Endothelial cell of umbilical vein (primary cell): ENCODE results near the gene KCNJ3. TPM values are rescaled to one million over a fixed set of nuclear protein-coding genes. Genes with fewer than 3 reads are reported as not detected.

ENCODE experiments used
- BruUV-seq: library from RNA; stranded (reverse); fragments of 400-500 nt; replicated peaks from 2 replicates; lab custom pipeline; 2021; lab: Mats Ljungman, UMichigan
- CTCF ChIA-PET: fragments of 300-600, 350-600 bp; sonication (Branson Sonifier 250); formaldehyde crosslinking; loops from one replicate; lab custom pipeline; 2021; ENCODE audit warnings: antibody characterized with exemption, inconsistent platforms; lab: Charles Lee
- POLR2A ChIA-PET: fragments of 300-600, 350-600 bp; sonication (Branson Sonifier 250); formaldehyde crosslinking; loops from one replicate; lab custom pipeline; 2021; ENCODE audit warnings: antibody characterized with exemption, inconsistent platforms; lab: Charles Lee
- DNase-seq: peaks from one replicate; pipeline ENCODE4 v3.0.0-alpha.2; 2011; ENCODE audit warnings: low read depth, low spot score
- FAIRE-seq: peaks from 2 replicates; lab custom pipeline; 2011; peaks lifted over from hg19 to GRCh38; lab: Jason Lieb, UNC
- H2AFZ ChIP-seq: 2 replicates; pipeline ENCODE4 v1.6.0; 2012; ENCODE audit warnings: low read depth, low read length, control low read depth, inconsistent platforms
- H3K27ac ChIP-seq: 2 replicates; pipeline ENCODE4 v1.5.1; 2011; ENCODE audit warnings: low read depth, mild to moderate bottlenecking, control low read depth, low read length, moderate library complexity; ENCODE audit not compliant: insufficient read depth
- H3K27me3 ChIP-seq, 2 experiments: 2 replicates each; pipeline versions ENCODE4 v1.6.0 to v1.6.1; 2011; ENCODE audit warnings: low read length in 2 of 2, mixed read lengths in 1 of 2; ENCODE audit not compliant: control insufficient read depth in 2 of 2, insufficient read depth in 2 of 2
- H3K36me3 ChIP-seq, 2 experiments: 2 replicates in 1 of 2; 3 replicates in 1 of 2; pipeline ENCODE4 v1.5.1; 2011; ENCODE audit warnings: low read length in 2 of 2, mild to moderate bottlenecking in 1 of 2, moderate library complexity in 1 of 2; ENCODE audit not compliant: control insufficient read depth in 2 of 2, insufficient read depth in 2 of 2; ENCODE audit errors: extremely low read depth in 1 of 2
- H3K4me1 ChIP-seq: 3 replicates; pipeline ENCODE4 v1.5.1; 2011; ENCODE audit warnings: mild to moderate bottlenecking, low read length; ENCODE audit not compliant: control insufficient read depth, insufficient read depth; ENCODE audit errors: extremely low read depth
- H3K4me2 ChIP-seq: 2 replicates; pipeline ENCODE4 v1.6.1; 2011; ENCODE audit warnings: low read length, control low read depth, mixed read lengths; ENCODE audit not compliant: insufficient read depth
- H3K4me3 ChIP-seq, 3 experiments: fragments of 200-600 bp in 1 of 3; sonication (generic), shearing (Covaris generic) in 1 of 3; replicated peaks in 1 of 3; 2 replicates each; pipeline ENCODE4 v1.5.1; 2011 to 2016; ENCODE audit warnings: control low read depth in 3 of 3, low read length in 3 of 3, mild to moderate bottlenecking in 2 of 3, inconsistent platforms in 1 of 3, low read depth in 1 of 3, moderate library complexity in 1 of 3; ENCODE audit not compliant: insufficient read depth in 1 of 3
- H3K79me2 ChIP-seq: 2 replicates; pipeline ENCODE4 v1.6.0; 2012; ENCODE audit warnings: low read length, inconsistent platforms; ENCODE audit not compliant: control insufficient read depth, insufficient read depth
- H3K9ac ChIP-seq: replicated peaks from 2 replicates; pipeline ENCODE3; 2011; ENCODE audit warnings: low read length, control low read depth; ENCODE audit not compliant: insufficient read depth; ENCODE audit errors: extremely low read depth
- H3K9me1 ChIP-seq: replicated peaks from 3 replicates; pipeline ENCODE4 v1.6.0; 2011; ENCODE audit warnings: mild to moderate bottlenecking, low read length; ENCODE audit not compliant: control insufficient read depth, insufficient read depth; ENCODE audit errors: extremely low read depth
- H3K9me3 ChIP-seq: replicated peaks from 2 replicates; pipeline ENCODE4 v1.5.1; 2012; ENCODE audit warnings: low read length, inconsistent platforms; ENCODE audit not compliant: control insufficient read depth, insufficient read depth
- H4K20me1 ChIP-seq: replicated peaks from 2 replicates; pipeline ENCODE3; 2011; ENCODE audit warnings: mild to moderate bottlenecking, low read length; ENCODE audit not compliant: control insufficient read depth, insufficient read depth; ENCODE audit errors: extremely low read depth
- CTCF ChIP-seq, 2 donors: IDR thresholded peaks; 1 replicate in 1 of 2; 2 replicates in 1 of 2; pipeline ENCODE4 v1.5.1; 2011; ENCODE audit warnings: low read length in 2 of 2, mild to moderate bottlenecking in 2 of 2, moderate library complexity in 2 of 2, control low read depth in 1 of 2, inconsistent platforms in 1 of 2, low read depth in 1 of 2; ENCODE audit not compliant: insufficient read depth in 1 of 2; ENCODE audit errors: extremely low read depth in 1 of 2
- EZH2 ChIP-seq: IDR thresholded peaks from 2 replicates; pipeline ENCODE4 v1.6.1; 2012; ENCODE audit warnings: borderline replicate concordance, low read depth, mild to moderate bottlenecking, moderate library complexity, low read length, inconsistent platforms; ENCODE audit not compliant: severe bottlenecking
- FOS ChIP-seq: IDR thresholded peaks from 2 replicates; pipeline ENCODE4 v1.6.1; 2011; ENCODE audit warnings: mild to moderate bottlenecking, low read length, moderate library complexity, borderline replicate concordance; ENCODE audit not compliant: insufficient read depth
- GATA2 ChIP-seq: IDR thresholded peaks from 2 replicates; pipeline ENCODE4 v1.7.0; 2011; ENCODE audit warnings: low read depth, mild to moderate bottlenecking, moderate library complexity, mixed read lengths, low read length; ENCODE audit not compliant: insufficient read length, insufficient read depth
- JUN ChIP-seq: IDR thresholded peaks from 2 replicates; pipeline ENCODE4 v1.6.1; 2011; ENCODE audit warnings: borderline replicate concordance, low read depth; ENCODE audit not compliant: insufficient read length, insufficient read depth
- MAX ChIP-seq: IDR thresholded peaks from 2 replicates; pipeline ENCODE4 v1.6.1; 2011; ENCODE audit not compliant: insufficient read depth, insufficient read length
- MYC ChIP-seq: IDR thresholded peaks from one replicate; pipeline ENCODE4 v1.6.1; 2011; ENCODE audit warnings: mild to moderate bottlenecking, low read depth, low read length
- POLR2A ChIP-seq: IDR thresholded peaks from 2 replicates; pipeline ENCODE4 v1.6.1; 2012; ENCODE audit warnings: low read depth, mild to moderate bottlenecking, control low read depth, low read length
- POLR2AphosphoS5 ChIP-seq: IDR thresholded peaks from 2 replicates; pipeline ENCODE4 v1.6.1; 2012; ENCODE audit warnings: low read depth, mild to moderate bottlenecking, control low read depth, low read length, moderate library complexity; ENCODE audit not compliant: insufficient read depth
- dilution Hi-C: fragments of 300-500 bp; cut with MboI; formaldehyde crosslinking; loops from one replicate; pipeline ENCODE4 v1.15.0; 2019; ENCODE audit warnings: low sequenced_read_pairs; ENCODE audit not compliant: extremely low pct_ligation_motif_present
- intact Hi-C: fragments of 100-400 bp; cut with micrococcal nuclease; formaldehyde crosslinking; loops from one replicate; pipeline ENCODE4 v1.10.0; 2022
- polyA plus RNA-seq, 4 experiments: library from polyadenylated mRNA; depleted of rRNA in 3 of 4; stranded (reverse) in 3 of 4; unstranded in 1 of 4; fragments of >200 nt; gene quantifications; 2 replicates each; pipeline versions ENCODE4 v1.2.1 to v1.2.3, GENCODE V29; 2011 to 2012; ENCODE audit warnings: missing spikeins in 1 of 4
- total RNA-seq: library from RNA; stranded (reverse); gene quantifications from 2 replicates; pipeline ENCODE4 v1.2.3, GENCODE V29; 2021

Gene KCNJ3
- total and polyA plus RNA-seq, 2 donors (not counting 3 experiments of a cell fraction or from before 2014, with no cell fraction given): not detected

GRCh38 chr2:154694881-154695280 lies 3.6 kb upstream of the KCNJ3 start:
- no peak for DNase-seq
- Histone ChIP-seq H4K20me1 (no peaks in the 10 kb centered on the region), H3K4me1 (no peaks in the 10 kb centered on the region), H3K36me3 (no peaks in the 10 kb centered on the region), H3K9ac (no peak overlapping the region), H3K4me2 (no peak overlapping the region), H3K4me3 (no peak overlapping the region), H3K27me3 (peaks cover 15 to 22% of the 10 kb centered on the region in 2 experiments), H3K27ac (no peak overlapping the region), H3K9me3 (no peaks in the 10 kb centered on the region), H3K9me1 (no peaks in the 10 kb centered on the region), H2AFZ (no peak overlapping the region), H3K79me2 (no peaks in the 10 kb centered on the region)
- no TSS peak for BruUV-seq
- TF ChIP-seq MYC (no peak), EZH2 (no peak), POLR2A (no peak), CTCF (IDR thresholded peaks at IDR 0.05; ENCODE audit: extremely low read depth in 1 of 2, insufficient read depth in 1 of 2, low read depth in 1 of 2, low read length in 2 of 2) (no peak), FOS (no peak), POLR2AphosphoS5 (no peak), JUN (no peak), MAX (no peak), GATA2 (no peak)
- dilution Hi-C loops: no loop called here
- POLR2A ChIA-PET: no interaction called here
- no peak for FAIRE-seq
- CTCF ChIA-PET: no interaction called here
- intact Hi-C loops: loop anchor here (5.0 kb wide), 1 partner anchor 238 kb away; no protein-coding TSS in a partner anchor
